Neutrophil (primary cell): ENCODE measurements around the gene GATD1.
A peak's percentile ranks its signal among the peaks of the same experiment; 100 is the strongest.

Source experiments
- H3K27ac ChIP-seq: fragments of 200-600 bp; sonication (generic); 2 replicates; pipeline ENCODE4 v1.5.1; 2016; ENCODE audit warnings: mild to moderate bottlenecking, moderate library complexity
- H3K27me3 ChIP-seq: fragments of 200-600 bp; sonication (generic); 2 replicates; pipeline ENCODE4 v1.6.0; 2016; ENCODE audit warnings: mild to moderate bottlenecking
- H3K36me3 ChIP-seq: fragments of 200-600 bp; sonication (generic); 2 replicates; pipeline ENCODE4 v1.5.1; 2017
- H3K4me1 ChIP-seq, 2 experiments: fragments of 200-600 bp in 1 of 2; sonication (generic) in 1 of 2; 1 replicate in 1 of 2; 2 replicates in 1 of 2; pipeline versions ENCODE4 v1.5.1 to v1.6.1; 2013 to 2016; ENCODE audit warnings: low read depth in 1 of 2, low read length in 1 of 2, mild to moderate bottlenecking in 1 of 2, moderate library complexity in 1 of 2; ENCODE audit not compliant: control insufficient read depth in 1 of 2, insufficient read depth in 1 of 2
- H3K4me3 ChIP-seq, 2 experiments: fragments of 200-600 bp in 1 of 2; sonication (generic) in 1 of 2; 1 replicate in 1 of 2; 2 replicates in 1 of 2; pipeline ENCODE4 v1.5.1; 2013 to 2016; ENCODE audit warnings: low read depth in 1 of 2, low read length in 1 of 2, mild to moderate bottlenecking in 1 of 2, moderate library complexity in 1 of 2
- H3K9me3 ChIP-seq: fragments of 200-600 bp; sonication (generic); 2 replicates; pipeline ENCODE4 v1.5.1; 2016
- CTCF ChIP-seq: fragments of 200-600 bp; sonication (generic); IDR thresholded peaks from 2 replicates; pipeline ENCODE4 v1.5.1; 2016; ENCODE audit warnings: antibody characterized with exemption

The GATD1 gene

GRCh38 chr11:819943-820649, 42.8 kb upstream of the GATD1 start:
- Histone ChIP-seq H3K36me3 (peaks cover 29% of the 10 kb centered on the region), H3K27me3 (no peaks in the 10 kb centered on the region), H3K9me3 (no peaks in the 10 kb centered on the region), H3K4me1 (peaks cover 50 to 60% of the 10 kb centered on the region in 2 experiments), H3K4me3 (peak overlapping the region; percentile 91 to 94), H3K27ac (peak overlapping the region; percentile 100)
- no peak for TF ChIP-seq CTCF

DNA sequence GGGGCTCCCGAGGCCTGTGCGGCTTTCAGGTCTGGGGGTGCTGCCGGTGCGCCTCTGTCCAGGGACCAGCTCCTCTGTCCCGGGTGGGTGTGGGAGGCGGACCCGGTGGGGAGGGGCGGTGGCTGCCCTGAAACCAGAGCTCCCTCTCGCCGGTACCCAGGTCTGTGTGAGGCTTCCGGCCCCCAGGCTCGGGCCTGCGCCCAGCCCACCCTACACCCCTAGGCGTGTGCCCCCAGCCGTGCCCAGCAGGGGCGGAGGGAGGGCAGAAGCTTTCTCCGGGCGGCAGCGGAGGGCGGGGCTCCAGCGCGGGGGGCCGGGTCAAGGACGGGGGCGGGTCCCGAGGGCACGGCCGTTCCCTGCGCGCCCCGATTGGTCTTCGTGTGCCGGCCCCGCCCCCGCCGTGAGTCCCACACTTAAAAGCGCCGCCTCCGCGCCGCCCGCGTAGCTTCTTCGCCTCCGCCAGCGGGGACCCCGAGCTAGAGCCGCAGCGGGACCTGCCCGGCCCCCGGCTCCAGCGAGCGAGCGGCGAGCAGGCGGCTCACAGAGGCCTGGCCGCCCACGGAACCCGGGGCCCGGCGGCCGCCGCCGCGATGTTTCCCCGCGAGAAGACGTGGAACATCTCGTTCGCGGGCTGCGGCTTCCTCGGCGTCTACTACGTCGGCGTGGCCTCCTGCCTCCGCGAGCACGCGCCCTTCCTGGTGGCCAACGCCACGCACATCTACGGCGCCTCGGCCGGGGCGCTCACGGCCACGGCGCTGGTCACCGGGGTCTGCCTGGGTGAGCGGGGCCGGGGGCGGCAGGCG, 42.0 kb upstream of the GATD1 start:
- H3K9me3 ChIP-seq = no peaks in the 10 kb centered on the region
- H3K27ac ChIP-seq = peak overlapping the region; percentile 100
- TF ChIP-seq CTCF = peak; percentile 63
- H3K4me3 ChIP-seq = peak overlapping the region; percentile 91 to 94
- no peaks in the 10 kb centered on the region for H3K27me3 ChIP-seq
- peaks cover 46 to 54% of the 10 kb centered on the region in 2 experiments for H3K4me1 ChIP-seq
- H3K36me3 ChIP-seq = peaks cover 22% of the 10 kb centered on the region

DNA sequence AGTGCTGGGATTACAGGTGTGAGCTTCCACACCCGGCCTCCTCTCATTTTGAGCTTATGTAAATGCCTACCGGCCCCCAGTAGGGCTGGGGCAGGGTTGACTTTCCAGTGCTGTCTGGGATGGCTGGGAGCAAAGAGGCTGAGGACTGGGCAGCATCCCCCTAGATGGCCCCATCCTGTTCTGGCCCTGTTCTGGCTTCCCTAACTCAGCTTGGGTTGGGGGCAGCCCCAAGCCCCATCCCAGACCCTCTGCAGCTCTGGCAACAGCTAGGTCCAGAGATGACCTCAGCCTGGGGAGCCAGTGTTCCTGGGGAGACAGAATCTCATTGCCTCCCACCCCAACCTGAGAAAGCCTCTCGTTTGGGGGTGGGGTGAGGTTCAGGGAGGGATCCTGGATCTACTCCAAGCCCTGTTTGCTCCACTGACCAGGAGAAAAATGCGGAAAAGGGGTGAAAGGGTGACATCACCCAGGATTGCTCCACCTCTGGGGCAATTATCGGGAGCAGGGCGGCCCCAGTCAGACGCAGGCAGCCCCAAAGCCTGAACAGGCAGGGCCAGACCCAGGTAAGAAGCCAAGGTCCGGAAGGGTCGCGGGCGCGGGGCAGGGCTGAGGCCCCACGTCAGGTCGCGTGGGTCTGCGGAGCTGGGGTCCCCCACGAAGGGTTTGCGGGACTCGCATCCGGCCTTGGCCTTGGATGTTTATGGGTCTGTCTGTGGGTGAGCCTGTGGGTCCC, 41.3 kb upstream of the GATD1 start, which contains the start of gene PNPLA2:
PNPLA2 (plus strand) TSS at position 519 of the 733 bp plus-strand sequence. CDS start 805 bp downstream, outside the sequence.
- Histone ChIP-seq H3K4me1 (peaks cover 43 to 46% of the 10 kb centered on the region in 2 experiments), H3K27ac (peak within 1 kb of the TSS; percentile 100), H3K9me3 (no peaks in the 10 kb centered on the region), H3K36me3 (peaks cover 14% of the 10 kb centered on the region), H3K4me3 (peak within 1 kb of the TSS; percentile 91 to 94), H3K27me3 (no peaks in the 10 kb centered on the region)
- TF ChIP-seq CTCF = no peak

DNA sequence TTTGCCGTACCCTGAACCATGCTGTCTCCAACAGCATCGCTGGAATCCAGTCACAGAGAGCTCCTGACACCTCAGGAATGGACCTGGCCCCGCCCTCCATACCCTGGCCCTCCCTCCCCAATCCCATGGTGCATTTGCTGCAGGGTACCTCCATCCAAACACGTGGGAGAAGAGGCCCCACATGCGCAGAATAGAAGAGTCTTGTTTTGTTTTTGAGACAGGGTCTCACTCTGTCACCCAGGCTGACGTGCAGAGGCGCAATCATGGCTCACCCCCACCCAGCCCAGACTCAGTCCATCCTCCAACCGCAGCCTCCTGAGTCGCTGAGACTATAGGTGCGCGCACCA, 39.1 kb upstream of the GATD1 start:
- Histone ChIP-seq H3K27ac (no peak overlapping the region), H3K4me1 (peaks cover 27 to 28% of the 10 kb centered on the region in 2 experiments), H3K36me3 (peaks cover 19% of the 10 kb centered on the region), H3K9me3 (no peaks in the 10 kb centered on the region), H3K27me3 (no peaks in the 10 kb centered on the region), H3K4me3 (no peak overlapping the region)
- no peak for TF ChIP-seq CTCF

- Histone ChIP-seq H3K36me3 (peaks cover 19% of the 10 kb centered on the region), H3K27me3 (no peaks in the 10 kb centered on the region), H3K4me3 (no peak overlapping the region), H3K27ac (no peak overlapping the region), H3K4me1 (peaks cover 27 to 28% of the 10 kb centered on the region in 2 experiments), H3K9me3 (no peaks in the 10 kb centered on the region)
- no peak for TF ChIP-seq CTCF
These were observed 38.6 kb upstream of the GATD1 start for GRCh38 chr11:815675-816432.
